DMS 273 (cell line): ENCODE results near the gene FEZF1.
A peak's percentile ranks its signal among the peaks of the same experiment; 100 is the strongest.

Experiments
- DNase-seq: peaks from one replicate; lab custom pipeline; 2025; ENCODE audit not compliant: unreplicated experiment; lab: John Stamatoyannopoulos, UW

Gene FEZF1

DNA sequence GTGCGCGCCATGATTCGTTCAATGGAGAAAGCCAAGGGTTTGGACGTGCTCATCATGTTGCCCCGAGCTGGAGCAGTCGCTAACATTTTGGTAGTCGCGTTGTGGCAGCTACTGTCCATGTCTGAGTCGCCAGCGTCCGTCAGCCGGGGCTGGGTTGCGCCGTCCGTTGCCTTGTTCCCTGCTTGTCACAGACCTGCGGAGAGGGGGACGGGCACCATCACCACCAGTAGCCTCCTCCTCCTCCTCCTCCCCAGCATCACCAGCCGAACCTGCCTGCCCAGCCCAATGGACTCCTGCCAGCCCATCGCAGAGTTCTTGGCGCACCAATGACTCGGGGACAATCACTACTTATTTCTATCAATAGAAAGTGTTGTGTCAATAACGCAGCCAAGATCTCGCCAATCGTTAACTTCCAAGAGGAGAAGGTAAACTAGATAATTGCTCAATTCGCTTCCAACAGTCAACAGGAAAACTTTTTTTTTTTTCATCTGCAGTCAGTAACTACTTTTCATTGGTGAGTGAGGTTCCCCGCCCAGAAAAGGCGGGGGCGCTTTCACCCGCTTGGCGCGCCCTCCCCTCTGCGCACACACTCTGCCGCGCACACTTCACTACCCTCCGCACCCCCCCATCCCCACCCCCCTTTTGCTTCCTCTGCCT, at the start of gene FEZF1:
TSS of gene FEZF1 (minus strand) at position 432 of the 657 bp plus-strand sequence. CDS start at position 119, 313 bp downstream.
- peak; percentile 31 for DNase-seq

- DNase-seq, result no peak
Measured at GRCh38 chr7:122352454-122352853, 47.9 kb upstream of the FEZF1 start.

GRCh38 chr7:122350701-122351100, 46.2 kb upstream of the FEZF1 start:
- no peak for DNase-seq

DNA sequence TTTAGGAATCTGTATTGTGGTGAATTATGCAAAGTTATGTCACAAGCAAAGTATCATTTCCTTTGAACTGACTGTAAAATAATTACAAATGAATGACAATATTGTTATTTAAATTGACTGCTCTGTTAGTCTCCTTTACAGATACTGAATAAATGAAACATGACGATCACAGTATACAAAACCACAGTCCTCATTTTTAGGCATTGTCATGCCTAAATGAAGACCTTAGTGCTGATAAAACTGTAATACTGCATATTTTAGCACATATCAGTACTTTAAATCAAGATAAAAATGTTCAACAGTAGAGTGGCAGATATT, 39.7 kb upstream of the FEZF1 start:
- DNase-seq, result no peak

DNA sequence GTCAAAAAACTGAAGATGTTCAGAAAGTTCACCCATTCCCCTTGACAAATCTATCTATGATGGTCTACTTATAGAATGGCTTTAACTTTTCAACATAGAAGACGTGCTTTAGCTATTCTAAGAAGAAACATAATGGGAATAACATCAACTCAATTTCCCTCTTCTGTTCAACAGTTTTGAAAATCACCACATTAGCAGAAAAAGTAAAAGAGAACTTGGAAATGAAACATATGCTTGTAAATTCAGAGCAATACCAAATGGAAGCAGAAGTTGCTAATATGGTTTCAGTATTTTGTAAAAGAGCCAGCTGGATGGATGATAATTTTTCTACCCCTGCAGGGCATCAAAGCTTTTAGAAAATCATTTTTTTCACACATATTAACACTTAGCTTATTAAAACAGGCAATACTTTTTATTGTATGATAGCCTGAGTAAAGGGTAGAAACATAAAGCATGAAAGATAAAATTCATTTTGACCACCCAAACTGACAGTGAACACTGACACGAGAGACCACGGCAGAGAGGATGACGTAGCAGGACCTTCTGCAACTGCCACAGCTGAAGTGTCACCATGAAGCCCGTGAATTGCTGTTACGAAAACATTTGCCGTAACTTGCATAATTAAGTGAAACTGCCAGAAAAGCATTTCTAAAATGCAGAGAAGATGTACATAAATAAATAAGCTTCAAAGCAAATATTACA, 39.2 kb upstream of the FEZF1 start:
- DNase-seq, result no peak

DNA sequence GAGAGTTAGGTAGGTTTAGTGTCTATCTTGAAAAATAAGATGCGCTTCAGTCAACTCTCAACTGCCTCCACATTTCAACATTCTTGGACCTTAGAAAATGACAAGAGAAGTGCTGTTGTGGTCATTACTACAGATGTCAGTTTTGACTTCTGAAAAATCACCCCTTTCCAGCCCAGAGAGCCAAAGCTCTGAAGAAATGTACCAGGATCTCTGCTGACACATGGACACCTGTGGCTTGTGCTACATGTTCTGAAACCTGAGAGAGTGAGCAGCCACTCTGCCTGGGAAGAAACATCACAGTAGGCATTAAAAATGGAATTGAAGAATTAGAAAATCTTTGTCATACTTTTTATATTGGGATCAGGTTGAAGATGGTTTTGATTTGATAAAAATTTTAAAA, 35.9 kb upstream of the FEZF1 start:
- no peak for DNase-seq

GRCh38 chr7:122339145-122339904, 34.8 kb upstream of the FEZF1 start:
- no peak for DNase-seq

- DNase-seq, result no peak
Measured at GRCh38 chr7:122337011-122337410, 32.5 kb upstream of the FEZF1 start.

- no peak for DNase-seq
Measured at GRCh38 chr7:122329145-122329802, 24.7 kb upstream of the FEZF1 start.

DNA sequence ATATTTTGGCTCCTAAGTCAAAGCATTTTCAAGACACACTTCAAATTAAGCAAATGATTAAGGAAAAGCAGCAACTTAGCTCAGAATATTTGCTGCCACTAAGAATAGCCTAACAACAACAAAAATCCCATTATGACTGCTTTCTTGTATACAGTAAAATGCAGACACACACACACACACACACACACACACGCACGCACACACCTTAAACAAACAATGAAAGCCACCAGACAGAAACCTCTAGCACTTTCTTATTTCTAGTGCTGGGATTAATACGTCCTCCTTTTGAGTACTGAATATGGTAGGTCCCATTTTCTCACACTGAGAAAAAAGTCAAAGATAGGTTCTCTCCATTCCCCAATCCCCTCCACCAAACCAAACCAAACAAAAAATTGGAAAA, 23.4 kb upstream of the FEZF1 start:
- DNase-seq, result no peak

DNA sequence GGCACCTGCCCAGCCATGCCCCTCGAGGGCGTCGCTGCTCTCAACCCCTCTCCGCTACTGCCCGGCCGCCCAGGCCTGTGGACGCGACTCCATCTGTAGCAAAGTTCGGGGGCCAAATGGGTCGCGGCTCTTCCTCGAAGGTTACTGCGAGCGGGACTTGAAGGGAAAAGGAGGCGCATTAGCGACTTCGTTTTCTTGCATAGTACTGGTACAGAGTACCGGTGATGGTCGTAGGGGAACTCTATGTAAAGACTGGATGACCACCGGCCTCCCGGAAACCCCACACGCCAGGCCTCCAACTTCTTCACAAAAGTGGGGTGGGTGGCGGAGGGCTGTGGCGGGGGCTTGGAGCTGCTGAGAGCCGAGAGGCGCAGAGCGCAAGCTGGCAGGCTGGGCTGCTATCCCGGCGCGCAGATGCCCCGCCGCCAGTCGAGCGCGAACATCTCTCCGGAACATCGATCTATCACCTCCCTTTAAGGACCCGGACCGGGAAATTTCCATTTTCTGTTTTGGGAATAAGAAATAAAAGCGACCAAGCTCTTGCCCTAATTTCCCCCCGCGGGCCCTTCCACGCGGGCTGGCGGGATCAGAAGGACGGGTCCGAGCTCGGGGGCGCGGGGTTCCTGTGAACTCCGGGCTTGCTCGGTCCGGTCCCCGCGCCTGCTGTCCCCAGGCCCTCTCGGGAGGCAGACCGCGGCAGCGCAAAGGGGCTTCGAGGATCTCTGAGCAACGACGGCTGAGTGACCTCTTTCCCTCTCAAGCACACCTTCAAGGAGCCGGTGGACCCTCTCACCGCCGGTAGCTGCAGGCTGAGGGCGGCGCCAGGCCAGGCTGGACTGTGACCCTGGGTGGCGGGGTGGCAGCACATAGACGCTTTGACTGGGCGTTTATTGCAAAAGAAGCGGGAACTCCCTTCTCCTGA, 12.2 kb upstream of the FEZF1 start:
- DNase-seq, result no peak

DNA sequence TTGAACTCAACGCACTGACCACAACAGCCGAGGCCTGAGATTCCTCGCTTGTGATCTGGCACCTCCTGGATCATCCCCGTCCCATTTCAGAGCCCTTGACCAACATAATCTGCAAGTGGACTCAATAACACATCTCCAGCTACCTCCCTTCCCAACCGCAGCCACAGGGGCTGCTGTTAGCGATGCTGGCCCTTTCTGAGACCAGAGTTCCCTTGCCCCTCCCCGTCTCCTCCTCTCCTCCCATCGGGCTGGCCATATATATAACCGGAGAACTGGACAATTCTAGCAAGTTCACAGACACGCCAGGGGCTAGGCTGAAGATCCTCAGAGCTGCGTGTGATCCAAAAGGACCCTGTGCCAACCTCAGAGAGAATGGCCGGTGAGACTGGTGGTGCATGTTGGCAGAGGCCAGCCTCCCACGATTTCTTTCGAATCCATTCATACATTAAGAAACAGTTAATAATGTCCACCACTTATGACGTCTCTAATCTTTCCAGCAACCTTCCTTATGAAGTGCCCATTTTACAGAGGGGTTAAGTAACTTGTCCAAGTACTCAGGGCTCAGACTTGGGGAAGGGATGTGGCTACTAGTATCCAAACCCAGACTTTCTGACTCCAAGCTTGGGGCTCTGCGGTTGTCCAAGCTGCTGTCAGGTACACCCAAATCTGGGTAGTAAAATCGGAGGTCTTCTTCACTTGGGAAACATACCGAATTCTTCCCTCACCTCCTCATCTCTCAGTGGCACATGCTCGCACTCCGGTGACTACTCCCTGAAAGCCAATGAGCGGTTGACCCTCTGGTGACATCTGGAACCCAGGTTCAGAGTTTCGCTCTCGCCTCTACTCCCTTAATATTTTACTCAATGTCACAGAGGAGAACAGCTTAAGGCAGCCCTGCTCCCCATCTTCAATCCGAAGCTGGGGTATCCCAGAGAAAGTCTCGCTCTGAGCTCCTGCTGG, 11.2 kb upstream of the FEZF1 start:
- no peak for DNase-seq

GRCh38 chr7:122314284-122314683, 9.7 kb upstream of the FEZF1 start:
- DNase-seq, result no peak

DNA sequence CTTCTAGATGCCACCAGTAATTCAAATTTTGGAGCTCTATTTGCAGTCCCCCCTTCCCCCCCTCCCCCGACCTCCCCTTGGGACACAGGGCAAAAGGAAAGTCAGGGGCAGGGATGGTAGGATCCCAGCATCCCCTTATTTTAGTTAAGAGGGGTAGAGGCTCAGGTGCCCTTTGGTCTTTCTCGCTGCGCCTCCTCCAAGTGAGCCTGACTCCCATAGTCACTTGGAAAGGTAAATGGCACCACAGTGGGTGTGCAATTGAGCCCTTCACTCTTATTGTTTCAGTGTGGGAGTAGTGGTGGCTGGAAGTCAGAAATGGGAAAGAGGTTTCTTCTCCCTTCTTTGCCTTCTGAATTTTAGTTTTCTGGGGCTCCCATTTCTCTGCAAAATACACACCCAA, 8.2 kb upstream of the FEZF1 start:
- no peak for DNase-seq

- no peak for DNase-seq
Measured at GRCh38 chr7:122311734-122312450, 7.3 kb upstream of the FEZF1 start.

DNA sequence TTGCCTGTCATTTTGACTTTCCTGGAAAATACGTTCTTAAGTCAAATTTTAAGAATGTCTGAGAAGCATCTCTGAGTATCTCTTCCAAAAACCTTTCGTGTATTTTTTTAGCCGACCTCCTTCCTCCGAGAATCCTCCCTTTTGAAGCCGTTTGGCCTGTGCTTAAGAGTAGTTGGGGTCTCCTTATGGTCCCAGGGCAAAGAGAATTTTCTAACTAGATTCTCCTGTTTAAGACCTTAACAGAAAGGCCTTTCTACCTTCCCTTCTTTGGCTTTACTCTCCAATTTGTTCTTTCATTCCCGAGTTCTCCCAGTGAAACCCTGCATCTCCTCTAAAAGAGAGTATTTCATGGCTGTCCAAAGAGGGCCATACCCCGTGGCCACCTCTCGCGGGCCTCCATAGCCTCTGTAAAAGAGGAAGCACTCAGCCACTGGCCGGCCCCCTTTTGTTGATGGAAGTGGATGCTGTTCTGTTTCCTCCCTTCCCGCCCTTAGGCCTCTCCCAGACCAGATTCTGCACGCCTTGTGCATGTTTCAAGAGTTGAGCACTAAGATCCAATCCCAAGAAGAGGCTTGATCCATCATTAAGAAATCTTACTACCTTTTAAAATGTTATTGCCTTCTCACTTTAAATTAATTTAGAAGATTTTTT, 6.6 kb upstream of the FEZF1 start:
- no peak for DNase-seq

DNA sequence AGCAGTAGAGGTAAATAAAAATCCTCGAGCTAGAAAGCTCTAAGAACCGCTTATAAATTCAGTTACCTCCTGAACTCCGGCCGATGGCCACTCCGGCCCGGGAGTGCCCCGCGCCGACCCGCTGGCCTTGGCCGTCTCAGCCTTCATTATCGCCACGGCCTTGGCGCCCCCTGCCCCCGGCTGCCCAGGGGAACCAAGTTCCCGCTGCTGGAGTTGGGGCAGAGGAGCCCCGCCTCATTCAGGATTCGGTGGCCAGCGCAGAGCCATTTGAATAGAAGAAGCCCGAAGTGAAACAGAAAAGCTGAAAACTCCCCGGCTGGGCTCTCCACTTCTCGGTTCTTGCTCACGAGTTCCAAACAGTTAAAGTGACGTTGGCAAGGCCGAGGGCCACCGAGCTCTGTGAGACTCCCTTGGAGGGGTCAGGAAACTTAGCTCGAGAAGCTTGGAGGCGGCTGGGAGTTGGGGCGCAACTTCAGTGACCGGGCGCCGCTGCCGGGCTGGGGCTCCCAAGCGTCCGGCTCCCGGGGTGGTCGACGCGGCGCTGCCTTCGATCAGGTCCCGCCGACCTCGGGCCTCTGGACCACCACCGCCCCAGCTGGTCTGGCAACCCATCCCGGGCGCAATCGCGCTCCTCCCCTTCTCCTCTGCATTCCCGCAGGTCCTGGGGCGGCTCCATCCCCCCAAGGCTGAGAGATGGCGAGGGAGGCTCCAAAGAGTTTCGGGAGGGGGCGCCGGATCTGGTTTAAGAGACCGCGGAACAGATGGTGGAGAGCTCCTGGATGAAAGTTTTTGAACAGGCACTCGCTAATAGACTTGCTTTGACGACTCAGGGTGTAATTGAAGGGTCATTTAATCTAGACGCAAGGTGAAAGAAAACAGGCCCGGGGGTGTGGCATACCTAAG, 5.8 kb upstream of the FEZF1 start:
- peak; percentile 23 for DNase-seq
